G401 (cell line): ENCODE results near the gene ING5. TPM values are rescaled to one million over a fixed set of nuclear protein-coding genes. Genes with fewer than 3 reads are reported as not detected.
"Not testable (repeated sequence)": the region's sequence is repeated elsewhere in the genome, so short reads cannot be mapped to it uniquely, and the experiment has no call there.

ENCODE experiments used
- DNase-seq: peaks from one replicate; pipeline ENCODE4 v3.0.0-alpha.2; 2015; ENCODE audit warnings: low spot score
- in situ Hi-C: cut with HindIII; loops from 2 replicates; pipeline ENCODE4 v1.10.0; 2016; ENCODE audit warnings: low sequenced_read_pairs, mixed read lengths
- total RNA-seq: library from RNA; depleted of rRNA; stranded (reverse); fragments of >200 nt; shearing (Covaris generic); gene quantifications from 2 replicates; pipeline ENCODE4 v1.2.3, GENCODE V29; 2014; rRNA removed

The ING5 gene
- total RNA-seq: 21.6 and 65.8 TPM in 2 replicates

DNA sequence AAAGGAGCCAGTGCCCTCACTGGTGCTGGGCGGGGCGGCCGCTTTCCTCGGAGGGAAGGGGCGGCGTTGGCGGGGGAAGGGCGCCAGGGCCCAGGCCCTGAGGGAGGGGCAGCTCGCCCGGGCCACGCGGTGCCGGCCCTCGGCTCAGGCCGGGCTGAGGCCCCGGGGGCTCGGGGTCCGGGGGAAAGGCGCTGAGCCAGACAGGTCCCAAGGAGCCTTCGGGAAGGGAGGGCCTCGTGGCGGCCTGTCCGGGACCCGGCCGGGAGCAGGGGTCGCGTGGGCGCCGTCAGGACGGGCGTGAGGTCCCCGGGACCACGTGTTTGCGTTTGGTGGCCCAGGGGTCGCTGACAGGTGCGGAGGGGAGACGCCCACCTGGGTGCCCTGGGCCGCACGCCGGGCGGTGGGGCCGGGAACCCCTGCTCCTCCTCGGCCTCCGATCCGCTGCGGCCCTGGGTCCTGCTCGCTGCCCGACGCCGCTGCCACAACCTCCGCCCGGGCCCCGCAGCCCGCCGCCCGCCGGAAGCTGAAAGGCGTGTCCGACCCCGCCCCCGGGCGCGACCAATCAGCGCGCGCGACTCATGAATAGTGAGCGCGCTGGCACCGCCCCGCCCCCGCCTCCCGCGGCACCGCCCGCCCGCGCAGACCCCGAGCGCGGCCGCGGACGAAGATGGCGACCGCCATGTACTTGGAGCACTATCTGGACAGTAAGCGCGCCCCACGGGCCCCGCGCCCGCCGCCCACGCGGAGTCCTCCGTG lies at the start of gene ING5:
Gene ING5 (plus strand): TSS at position 641 of the 756 bp plus-strand sequence. CDS start 27 bp downstream, at position 668.
- in situ Hi-C loops: no loop called here
- DNase-seq: peak; percentile 89

GRCh38 chr2:241652142-241652541 lies 49.7 kb upstream of the ING5 start:
- in situ Hi-C loops: no loop called here
- DNase-seq: no peak

- in situ Hi-C loops: no loop called here
- no peak for DNase-seq
Observed at GRCh38 chr2:241652722-241653121, 49.1 kb upstream of the ING5 start.

GRCh38 chr2:241653210-241653750 lies 48.6 kb upstream of the ING5 start:
- in situ Hi-C loops: no loop called here
- no peak for DNase-seq

DNA sequence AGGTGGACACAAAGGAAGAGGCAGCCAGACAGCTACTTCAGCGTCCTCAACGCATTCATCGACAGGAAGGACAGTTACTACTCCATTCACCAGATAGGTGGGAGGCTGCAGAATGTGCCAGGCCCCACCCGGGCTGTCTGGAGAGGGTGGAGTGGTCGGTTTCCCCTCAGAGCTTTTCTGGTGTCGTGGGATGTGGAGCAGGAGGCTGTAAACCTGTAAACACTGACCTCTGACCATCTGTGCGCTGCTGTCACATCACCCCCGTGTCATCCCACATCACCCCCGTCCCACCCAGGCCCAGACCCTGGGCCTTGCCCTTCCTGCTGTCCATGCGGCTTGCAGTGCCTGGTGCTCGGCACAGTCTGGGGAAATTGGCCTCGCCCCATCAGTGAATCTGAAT lies 47.3 kb upstream of the ING5 start:
- in situ Hi-C loops: no loop called here
- no peak for DNase-seq

DNA sequence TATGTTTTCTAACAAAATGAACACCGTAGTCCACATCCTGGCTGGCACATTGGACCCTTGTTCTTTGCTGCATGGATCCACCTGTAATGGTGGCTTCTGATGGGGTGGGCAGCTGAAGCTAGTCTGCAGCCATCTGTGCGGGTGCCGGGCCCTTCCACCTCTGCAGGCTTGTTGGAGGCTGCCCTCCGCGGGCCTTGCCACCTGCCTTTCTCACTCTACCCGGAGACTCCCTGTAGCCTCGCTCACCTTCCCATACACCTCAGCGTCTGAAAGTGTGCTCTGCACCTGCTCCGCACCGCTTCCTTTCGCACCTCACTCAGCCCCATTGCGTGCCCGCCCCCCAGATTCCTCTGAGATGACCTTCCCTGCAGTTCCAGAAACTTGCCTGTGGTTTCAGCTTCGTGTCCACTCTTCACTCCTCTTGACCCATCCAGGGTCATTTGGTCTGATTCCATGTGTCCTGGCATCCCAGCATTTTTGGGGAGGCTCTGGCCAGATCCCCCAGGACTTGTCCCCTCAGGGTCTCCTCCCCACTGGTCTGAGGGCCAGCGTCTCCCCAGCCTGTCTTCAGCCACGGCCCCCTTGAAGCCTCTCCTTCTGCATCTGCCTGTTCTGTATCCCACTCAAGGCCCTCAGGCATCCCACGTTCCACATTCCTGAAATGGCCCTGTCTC lies 46.2 kb upstream of the ING5 start:
- no peak for DNase-seq
- in situ Hi-C loops: no loop called here

- DNase-seq: no peak
- in situ Hi-C loops: no loop called here
Observed at GRCh38 chr2:241656190-241656741, 45.6 kb upstream of the ING5 start.

DNA sequence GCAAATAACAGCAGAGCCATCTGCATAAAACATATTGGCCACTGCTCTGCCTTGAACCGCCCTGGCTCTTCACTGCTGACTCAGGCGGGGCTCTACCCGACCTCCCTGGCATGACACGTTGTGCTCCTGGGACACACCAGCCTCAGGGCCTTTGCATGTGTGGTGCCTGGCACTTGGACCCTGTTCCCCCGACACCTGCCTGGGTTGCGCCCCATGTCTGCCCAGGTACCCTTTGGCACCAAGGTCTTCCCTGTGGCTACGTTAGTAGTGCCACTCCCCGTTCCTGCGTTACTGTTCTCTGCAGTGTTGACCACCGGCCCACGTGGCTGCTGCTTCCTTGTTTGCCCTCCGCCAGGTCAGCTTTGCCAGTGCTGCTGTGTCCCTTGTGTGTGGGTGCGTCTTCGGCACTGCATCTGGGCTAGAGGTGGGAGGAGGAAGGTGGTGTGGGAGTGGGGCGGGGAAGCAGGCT lies 44.0 kb upstream of the ING5 start:
- in situ Hi-C loops: no loop called here
- DNase-seq: no peak

- DNase-seq: no peak
- in situ Hi-C loops: no loop called here
Observed at GRCh38 chr2:241658296-241658695, 43.5 kb upstream of the ING5 start.

- in situ Hi-C loops: no loop called here
Observed at GRCh38 chr2:241659150-241659739, 42.6 kb upstream of the ING5 start.

DNA sequence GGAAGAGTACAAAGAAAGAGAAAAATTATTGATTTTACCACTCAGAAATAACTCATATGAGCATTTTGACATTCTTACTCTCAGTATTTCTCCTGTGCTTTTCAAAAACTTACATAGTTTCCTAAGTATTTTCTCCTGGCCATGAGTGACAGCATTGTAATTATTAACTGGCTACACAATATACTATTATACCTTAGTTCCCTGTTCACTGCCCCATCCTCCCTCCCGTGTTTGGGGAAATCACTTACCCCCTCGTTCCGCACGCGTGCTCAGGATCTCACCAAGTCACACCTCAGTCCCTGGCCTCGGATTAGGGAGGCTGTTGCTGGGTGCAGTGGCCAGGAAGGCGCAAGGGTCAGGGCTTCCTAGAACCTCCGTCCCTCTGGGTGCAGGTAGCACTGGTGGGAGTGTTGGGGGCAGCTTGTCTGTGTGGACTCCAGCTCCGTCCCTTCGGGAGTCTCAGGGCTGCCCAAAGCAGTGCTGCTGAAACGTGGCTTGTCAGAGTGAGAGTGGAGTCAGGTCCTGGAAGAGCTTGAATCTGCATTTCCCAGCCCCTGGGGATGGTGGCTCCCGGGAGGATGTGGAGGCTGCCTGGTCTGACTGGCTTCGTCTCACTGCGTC lies 41.1 kb upstream of the ING5 start:
- in situ Hi-C loops: no loop called here
- no peak for DNase-seq

More at GRCh38 chr2:241659150-241659739, 42.6 kb upstream of the ING5 start:
- DNase-seq: peak; percentile 89

DNA sequence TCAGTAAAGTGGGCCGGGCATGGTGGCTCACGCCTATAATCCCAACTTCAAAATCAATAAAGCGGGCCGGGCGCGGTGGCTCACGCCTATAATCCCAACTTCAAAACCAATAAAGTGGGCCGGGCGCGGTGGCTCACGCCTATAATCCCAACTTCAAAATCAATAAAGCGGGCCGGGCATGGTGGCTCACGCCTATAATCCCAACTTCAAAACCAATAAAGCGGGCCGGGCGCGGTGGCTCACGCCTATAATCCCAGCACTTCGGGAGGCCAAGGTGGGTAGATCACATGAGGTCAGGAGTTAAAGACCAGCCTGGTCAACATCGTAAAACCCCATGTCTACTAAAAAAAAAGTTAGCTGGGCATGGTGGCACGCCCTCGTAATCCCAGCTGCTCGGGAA lies 39.1 kb upstream of the ING5 start:
- DNase-seq, in situ Hi-C loops: not testable (repeated sequence)

DNA sequence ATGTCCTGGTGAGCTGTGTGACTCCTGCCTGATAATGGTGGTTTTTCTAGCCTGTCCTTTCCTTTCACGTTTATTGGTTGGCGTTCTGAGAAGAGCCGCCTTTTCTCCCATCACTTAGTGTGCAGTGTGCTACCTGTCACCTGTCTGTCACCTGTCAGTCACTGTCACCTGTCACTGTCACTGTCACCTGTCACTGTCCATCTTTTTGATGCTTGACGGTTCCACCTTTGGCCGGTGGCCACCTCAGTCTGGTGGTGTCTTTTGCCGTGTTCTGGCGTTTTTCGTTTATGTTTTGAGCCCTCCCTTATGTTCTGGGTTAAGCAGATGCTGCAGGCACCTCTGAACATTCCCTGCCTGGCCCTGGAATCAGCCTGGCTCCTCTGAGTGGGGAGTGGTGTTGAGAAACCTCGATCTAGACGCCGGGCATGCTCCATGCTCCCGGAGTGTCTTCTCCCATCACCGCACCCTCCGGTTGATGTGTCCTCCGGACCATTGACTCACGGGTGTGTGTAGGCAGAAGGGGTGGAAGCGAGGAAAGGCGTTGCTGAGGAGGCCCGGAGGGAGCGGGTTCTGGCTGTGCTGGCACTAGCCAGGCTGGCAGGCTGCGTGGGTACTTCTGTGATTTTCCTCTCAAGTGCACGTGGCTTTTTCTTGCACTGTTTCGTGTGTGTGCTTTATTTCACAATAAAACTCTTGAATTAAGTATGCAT lies 36.0 kb upstream of the ING5 start:
- no peak for DNase-seq
- in situ Hi-C loops: no loop called here

GRCh38 chr2:241666627-241667400 lies 35.0 kb upstream of the ING5 start:
- in situ Hi-C loops: no loop called here
- DNase-seq: no peak

DNA sequence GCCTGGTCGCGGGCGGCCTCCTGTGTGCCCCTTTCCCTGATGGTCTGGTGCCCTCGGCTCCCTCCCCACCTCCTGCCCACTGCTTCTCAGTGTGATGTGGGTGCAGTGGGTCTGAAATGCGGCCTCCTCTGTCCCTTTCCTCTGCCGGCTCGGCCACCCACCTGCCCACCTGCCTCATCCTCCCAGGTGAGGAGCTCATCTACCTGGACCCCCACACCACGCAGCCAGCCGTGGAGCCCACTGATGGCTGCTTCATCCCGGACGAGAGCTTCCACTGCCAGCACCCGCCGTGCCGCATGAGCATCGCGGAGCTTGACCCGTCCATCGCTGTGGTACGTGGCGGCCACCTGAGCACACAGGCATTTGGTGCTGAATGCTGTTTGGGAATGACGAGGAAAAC lies 33.5 kb upstream of the ING5 start:
- in situ Hi-C loops: no loop called here
- no peak for DNase-seq

GRCh38 chr2:241668839-241669238 lies 33.0 kb upstream of the ING5 start:
- DNase-seq: no peak
- in situ Hi-C loops: no loop called here

DNA sequence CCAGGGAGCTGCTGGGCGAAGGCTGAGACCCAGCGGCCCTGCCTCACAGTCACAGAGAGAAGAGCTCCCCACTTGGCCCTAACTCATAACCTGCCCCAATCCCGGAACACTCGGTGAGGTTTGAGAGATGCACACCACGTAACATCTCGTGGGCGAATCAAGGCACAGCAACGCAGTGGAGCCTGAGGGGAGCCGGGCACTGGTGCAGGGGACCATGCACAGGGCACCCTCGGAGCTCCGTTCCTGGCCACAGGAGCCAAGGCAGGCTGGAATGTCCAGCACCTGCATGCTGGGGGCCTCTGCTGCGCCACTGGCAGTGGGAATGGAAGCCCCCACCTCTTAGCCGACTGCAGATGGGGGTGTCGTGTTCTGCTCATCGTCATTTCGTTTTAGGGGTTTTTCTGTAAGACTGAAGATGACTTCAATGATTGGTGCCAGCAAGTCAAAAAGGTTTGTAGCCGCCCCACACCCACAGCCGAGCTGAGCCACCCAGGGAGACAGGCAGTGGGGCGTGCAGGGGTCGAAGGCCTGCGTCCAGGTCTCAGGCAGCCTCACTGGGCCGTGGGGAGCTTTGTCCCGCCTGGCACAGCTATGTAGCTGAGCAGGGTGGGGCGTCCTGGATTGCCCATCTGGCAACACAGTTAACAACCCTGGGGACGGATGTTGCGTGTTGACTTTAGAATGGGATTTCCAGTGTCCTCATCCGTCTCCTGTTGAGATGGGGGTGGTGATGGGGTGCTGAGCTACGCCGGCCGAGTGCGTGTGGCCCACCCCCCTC lies 31.3 kb upstream of the ING5 start:
- in situ Hi-C loops: no loop called here
- no peak for DNase-seq
